Gastroesophageal sphincter (tissue), 3 donors: ENCODE results near the gene C1RL.

Experiments
- POLR2A ChIP-seq, 2 donors: fragments of 450-650 bp; IDR thresholded peaks; one replicate each; pipeline ENCODE4 v1.6.1; 2017; ENCODE audit warnings: antibody characterized with exemption in 2 of 2, mild to moderate bottlenecking in 2 of 2, moderate library complexity in 1 of 2
- TF ChIP-seq, protein P1 (sequence below), 4 experiments: fragments of 200-600 bp in 2 of 4; fragments of 450-650 bp in 2 of 4; sonication (generic) in 1 of 4; IDR thresholded peaks; one replicate each; pipeline ENCODE4 v1.5.1; 2017 to 2019; ENCODE audit warnings: antibody characterized with exemption in 4 of 4, mild to moderate bottlenecking in 2 of 4, moderate library complexity in 2 of 4

DNA sequence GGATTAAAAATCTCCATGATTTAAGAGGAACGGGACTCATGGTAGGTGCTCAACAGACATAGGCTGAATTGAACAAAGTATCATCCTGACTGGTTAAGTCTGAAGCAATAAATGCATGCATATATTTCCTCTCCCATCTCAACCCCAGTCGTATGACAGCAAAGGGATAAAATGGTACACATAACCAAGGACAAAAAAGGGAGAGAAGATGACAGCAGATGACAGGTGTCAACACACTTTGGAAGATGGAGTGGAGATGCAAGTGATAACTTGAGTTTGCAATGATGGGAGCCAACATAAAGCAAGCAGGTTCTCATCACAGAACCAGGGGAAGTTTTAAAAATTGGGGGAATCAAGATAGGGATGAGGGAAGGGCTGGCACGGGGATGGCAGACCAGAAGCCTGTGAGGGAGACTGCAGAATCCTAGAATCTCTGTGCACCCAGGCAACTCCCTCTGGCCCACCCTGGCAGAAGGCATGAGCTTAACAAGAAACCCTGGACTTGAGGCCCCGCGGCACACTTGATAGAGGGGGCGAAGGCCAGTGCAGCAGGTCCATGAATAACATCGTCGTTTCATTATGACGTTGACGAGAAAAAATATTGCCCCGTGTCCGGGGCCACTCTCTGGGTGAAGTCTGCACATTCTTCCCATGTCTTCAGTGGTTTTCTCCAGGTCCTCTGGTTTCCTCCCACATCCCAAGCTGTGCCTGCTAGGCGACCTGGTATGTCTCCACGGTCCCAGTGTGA lies 5.0 kb downstream of the C1RL start:
- TF ChIP-seq, protein P1, sequence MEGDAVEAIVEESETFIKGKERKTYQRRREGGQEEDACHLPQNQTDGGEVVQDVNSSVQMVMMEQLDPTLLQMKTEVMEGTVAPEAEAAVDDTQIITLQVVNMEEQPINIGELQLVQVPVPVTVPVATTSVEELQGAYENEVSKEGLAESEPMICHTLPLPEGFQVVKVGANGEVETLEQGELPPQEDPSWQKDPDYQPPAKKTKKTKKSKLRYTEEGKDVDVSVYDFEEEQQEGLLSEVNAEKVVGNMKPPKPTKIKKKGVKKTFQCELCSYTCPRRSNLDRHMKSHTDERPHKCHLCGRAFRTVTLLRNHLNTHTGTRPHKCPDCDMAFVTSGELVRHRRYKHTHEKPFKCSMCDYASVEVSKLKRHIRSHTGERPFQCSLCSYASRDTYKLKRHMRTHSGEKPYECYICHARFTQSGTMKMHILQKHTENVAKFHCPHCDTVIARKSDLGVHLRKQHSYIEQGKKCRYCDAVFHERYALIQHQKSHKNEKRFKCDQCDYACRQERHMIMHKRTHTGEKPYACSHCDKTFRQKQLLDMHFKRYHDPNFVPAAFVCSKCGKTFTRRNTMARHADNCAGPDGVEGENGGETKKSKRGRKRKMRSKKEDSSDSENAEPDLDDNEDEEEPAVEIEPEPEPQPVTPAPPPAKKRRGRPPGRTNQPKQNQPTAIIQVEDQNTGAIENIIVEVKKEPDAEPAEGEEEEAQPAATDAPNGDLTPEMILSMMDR (IDR thresholded peaks at IDR 0.05) = no peak
- no peak for TF ChIP-seq POLR2A (IDR thresholded peaks at IDR 0.05)
